Suprapubic skin (tissue), 3 donors: ENCODE data around the gene ANAPC5.

ENCODE experiments used
- POLR2A ChIP-seq, 2 donors: fragments of 450-650 bp; IDR thresholded peaks; one replicate each; pipeline ENCODE4 v1.6.1; 2017; ENCODE audit warnings: antibody characterized with exemption in 2 of 2, mild to moderate bottlenecking in 2 of 2, moderate library complexity in 2 of 2
- TF ChIP-seq, protein P1 (sequence below), 2 donors: fragments of 200-600 bp in 1 of 2; fragments of 450-650 bp in 1 of 2; sonication (generic) in 1 of 2; IDR thresholded peaks; one replicate each; pipeline ENCODE4 v1.5.1; 2016 to 2019; ENCODE audit warnings: antibody characterized with exemption in 2 of 2, mild to moderate bottlenecking in 1 of 2, moderate library complexity in 1 of 2

- TF ChIP-seq, protein P1, sequence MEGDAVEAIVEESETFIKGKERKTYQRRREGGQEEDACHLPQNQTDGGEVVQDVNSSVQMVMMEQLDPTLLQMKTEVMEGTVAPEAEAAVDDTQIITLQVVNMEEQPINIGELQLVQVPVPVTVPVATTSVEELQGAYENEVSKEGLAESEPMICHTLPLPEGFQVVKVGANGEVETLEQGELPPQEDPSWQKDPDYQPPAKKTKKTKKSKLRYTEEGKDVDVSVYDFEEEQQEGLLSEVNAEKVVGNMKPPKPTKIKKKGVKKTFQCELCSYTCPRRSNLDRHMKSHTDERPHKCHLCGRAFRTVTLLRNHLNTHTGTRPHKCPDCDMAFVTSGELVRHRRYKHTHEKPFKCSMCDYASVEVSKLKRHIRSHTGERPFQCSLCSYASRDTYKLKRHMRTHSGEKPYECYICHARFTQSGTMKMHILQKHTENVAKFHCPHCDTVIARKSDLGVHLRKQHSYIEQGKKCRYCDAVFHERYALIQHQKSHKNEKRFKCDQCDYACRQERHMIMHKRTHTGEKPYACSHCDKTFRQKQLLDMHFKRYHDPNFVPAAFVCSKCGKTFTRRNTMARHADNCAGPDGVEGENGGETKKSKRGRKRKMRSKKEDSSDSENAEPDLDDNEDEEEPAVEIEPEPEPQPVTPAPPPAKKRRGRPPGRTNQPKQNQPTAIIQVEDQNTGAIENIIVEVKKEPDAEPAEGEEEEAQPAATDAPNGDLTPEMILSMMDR (IDR thresholded peaks at IDR 0.05) = no peak
- no peak for TF ChIP-seq POLR2A (IDR thresholded peaks at IDR 0.05)
Measured at GRCh38 chr12:121357331-121357730, 5.1 kb upstream of the ANAPC5 start.
